Activated CD4-positive, alpha-beta T cell treated with anti-CD3 and anti-CD28 coated beads, Interleukin-2, amount 10 ng/mL, durations not matched to agents 7 days and 5 days (primary cell): ENCODE data around the gene RASGRP2. TPM values are rescaled to one million over a fixed set of nuclear protein-coding genes. Genes with fewer than 3 reads are reported as not detected.
A peak's percentile ranks its signal among the peaks of the same experiment; 100 is the strongest.

Source experiments
- CTCF ChIA-PET: fragments of 350-600 bp; sonication (Branson Sonifier 250); formaldehyde crosslinking; loops from one replicate; lab custom pipeline; 2021; ENCODE audit warnings: antibody characterized with exemption; lab: Charles Lee
- POLR2A ChIA-PET: fragments of 350-600 bp; sonication (Branson Sonifier 250); formaldehyde crosslinking; loops from one replicate; lab custom pipeline; 2021; ENCODE audit warnings: antibody characterized with exemption; lab: Charles Lee
- DNase-seq: peaks from one replicate; pipeline ENCODE4 v3.0.0-alpha.2; 2020
- H3K27ac Mint-ChIP-seq: one replicate; pipeline ENCODE4 v1.8.0; 2021; ENCODE audit warnings: mild to moderate bottlenecking, moderate library complexity, mixed read lengths
- H3K27me3 Mint-ChIP-seq: one replicate; pipeline ENCODE4 v1.8.0; 2021; ENCODE audit warnings: mixed read lengths
- H3K36me3 Mint-ChIP-seq: one replicate; pipeline ENCODE4 v1.8.0; 2021; ENCODE audit warnings: low read depth, mixed read lengths
- H3K4me1 Mint-ChIP-seq: one replicate; pipeline ENCODE4 v1.8.0; 2021; ENCODE audit warnings: mixed read lengths
- H3K4me3 Mint-ChIP-seq: one replicate; pipeline ENCODE4 v1.8.0; 2021; ENCODE audit warnings: mild to moderate bottlenecking, moderate library complexity, mixed read lengths
- H3K9me3 Mint-ChIP-seq: one replicate; pipeline ENCODE4 v1.8.0; 2021; ENCODE audit warnings: mixed read lengths
- total RNA-seq, 2 experiments: library from RNA; stranded (reverse); gene quantifications; one replicate each; pipeline ENCODE4 v1.2.3, GENCODE V29; 2021

The RASGRP2 gene
- total RNA-seq, 2 experiments from 2014 or later = 293 to 300 TPM

DNA sequence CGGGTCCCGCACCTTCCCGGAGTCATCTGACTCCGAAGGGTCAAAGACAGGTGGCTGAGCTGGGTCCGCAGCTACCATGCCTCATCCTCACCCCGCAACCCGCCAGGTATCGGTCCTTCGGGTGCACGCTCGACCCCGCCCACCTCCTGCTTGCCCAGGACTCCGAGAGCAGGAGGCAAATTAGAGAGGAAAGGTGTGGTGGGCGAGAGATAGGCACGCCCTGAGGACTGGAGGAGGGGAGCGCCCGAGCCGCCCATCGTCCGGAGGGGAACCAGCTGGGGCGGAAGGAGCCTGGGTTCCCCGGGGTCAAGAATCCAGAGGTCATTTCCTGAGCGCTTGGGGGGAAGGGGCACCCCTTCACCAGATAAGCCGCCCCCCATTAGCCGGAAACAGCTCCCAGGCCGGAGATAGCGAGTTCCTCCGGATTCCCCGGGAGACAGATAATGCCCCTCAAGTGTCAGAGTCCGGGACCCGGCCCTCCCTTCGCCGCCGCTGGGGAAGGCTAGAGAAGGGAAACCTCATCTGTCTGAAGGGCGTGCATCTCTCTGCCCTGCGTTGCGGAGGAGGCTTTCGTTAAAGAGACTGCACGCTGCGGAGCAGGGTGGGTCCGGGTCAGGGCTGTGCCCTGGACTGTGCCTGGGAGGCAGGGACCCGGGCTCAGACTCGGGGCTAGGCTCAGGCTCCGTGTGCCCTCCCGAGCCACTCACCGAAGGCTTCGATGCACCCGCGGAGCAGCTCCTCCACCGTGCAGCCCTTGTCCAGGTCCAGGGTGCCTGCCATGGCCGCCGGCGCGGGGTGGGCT lies 1.7 kb downstream of the RASGRP2 start:
- CTCF ChIA-PET = interaction anchor here (0.9 to 3.8 kb wide), 11 partner anchors 8 to 230 kb away, joined by 3 to 25 read pairs (median 5); partner anchors contain the start of genes MAJIN and SF1
- Mint-ChIP-seq H3K4me1 (peaks cover 33% of the 10 kb centered on the region), H3K27ac (peak overlapping the region; percentile 54), H3K9me3 (no peaks in the 10 kb centered on the region), H3K27me3 (no peaks in the 10 kb centered on the region), H3K36me3 (peaks cover 37% of the 10 kb centered on the region), H3K4me3 (peak overlapping the region; percentile 71)
- peak; percentile 36 for DNase-seq
- POLR2A ChIA-PET = no interaction called here

- ChIA-PET CTCF (interaction anchor here (0.7 to 3.8 kb wide), 7 partner anchors 13 to 231 kb away, joined by 3 to 25 read pairs (median 5); partner anchors contain the start of genes MAJIN and SF1), POLR2A (no interaction called here)
- Mint-ChIP-seq H3K27me3 (no peaks in the 10 kb centered on the region), H3K4me1 (peaks cover 29% of the 10 kb centered on the region), H3K9me3 (no peaks in the 10 kb centered on the region), H3K27ac (peak overlapping the region; percentile 54), H3K4me3 (peak overlapping the region; percentile 71), H3K36me3 (peaks cover 42% of the 10 kb centered on the region)
- DNase-seq = no peak
Measured at GRCh38 chr11:64741375-64742086, 2.4 kb downstream of the RASGRP2 start.

- no peak for DNase-seq
- Mint-ChIP-seq H3K4me1 (peaks cover 30% of the 10 kb centered on the region), H3K27ac (no peak overlapping the region), H3K9me3 (no peaks in the 10 kb centered on the region), H3K27me3 (no peaks in the 10 kb centered on the region), H3K36me3 (peaks cover 52% of the 10 kb centered on the region), H3K4me3 (no peak overlapping the region)
- ChIA-PET POLR2A (no interaction called here), CTCF (interaction anchor here (0.5 to 1.2 kb wide), 4 partner anchors 18 to 527 kb away, joined by 3 read pairs; partner anchors contain the start of genes ARL2 and SF1)
Measured at GRCh38 chr11:64739871-64740270, 4.1 kb downstream of the RASGRP2 start.

- H3K4me1 Mint-ChIP-seq = peaks cover 33% of the 10 kb centered on the region
- H3K27me3 Mint-ChIP-seq = no peaks in the 10 kb centered on the region
- ChIA-PET POLR2A (interaction anchor here (0.7 kb wide), 1 partner anchor 299 kb away, joined by 3 read pairs; no protein-coding TSS in a partner anchor), CTCF (interaction anchor here (0.6 to 1.5 kb wide), 3 partner anchors 10 to 76 kb away, joined by 3 read pairs; no protein-coding TSS in a partner anchor)
- no peak for DNase-seq
- H3K4me3 Mint-ChIP-seq = no peak overlapping the region
- no peaks in the 10 kb centered on the region for H3K9me3 Mint-ChIP-seq
- H3K27ac Mint-ChIP-seq = no peak overlapping the region
- H3K36me3 Mint-ChIP-seq = peaks cover 61% of the 10 kb centered on the region
Measured at GRCh38 chr11:64736654-64737053, 7.3 kb downstream of the RASGRP2 start.

DNA sequence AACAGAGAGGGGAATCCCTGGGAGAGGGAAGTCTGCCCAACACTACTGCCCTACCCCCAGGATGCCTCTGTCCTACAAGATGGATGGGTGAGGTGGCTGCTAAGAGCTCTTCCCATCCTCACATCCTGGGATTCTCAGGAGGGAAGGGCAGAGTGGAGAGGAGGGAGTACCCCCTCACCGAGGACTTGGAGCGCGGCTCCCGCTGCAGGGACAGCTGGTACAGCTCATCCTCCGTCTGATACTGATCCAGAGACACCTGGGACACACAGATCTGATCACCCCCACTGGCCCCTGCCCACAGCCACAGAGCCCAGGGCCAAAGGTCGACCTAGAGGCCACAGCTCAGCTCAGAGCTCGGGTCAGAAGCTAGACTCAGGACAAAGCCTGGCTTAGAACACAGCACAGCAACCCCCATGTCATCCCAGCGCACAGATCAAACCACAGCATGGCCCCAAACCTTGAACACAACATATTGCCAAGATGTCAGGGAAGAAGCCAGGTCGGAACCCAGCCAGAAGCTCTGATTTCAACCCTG lies 8.2 kb downstream of the RASGRP2 start:
- Mint-ChIP-seq H3K27ac (no peak overlapping the region), H3K36me3 (peaks cover 60% of the 10 kb centered on the region), H3K9me3 (no peaks in the 10 kb centered on the region), H3K27me3 (no peaks in the 10 kb centered on the region), H3K4me1 (peaks cover 25% of the 10 kb centered on the region), H3K4me3 (no peak overlapping the region)
- DNase-seq = no peak
- POLR2A ChIA-PET = interaction anchor here (0.7 kb wide), 1 partner anchor 299 kb away, joined by 3 read pairs; no protein-coding TSS in a partner anchor
- CTCF ChIA-PET = interaction anchor here (1.1 to 2.1 kb wide), 3 partner anchors 9 to 77 kb away, joined by 3 to 8 read pairs (median 3); no protein-coding TSS in a partner anchor

GRCh38 chr11:64734811-64735724 lies 8.9 kb downstream of the RASGRP2 start:
- no peak for DNase-seq
- no peaks in the 10 kb centered on the region for H3K9me3 Mint-ChIP-seq
- H3K27ac Mint-ChIP-seq = no peak overlapping the region
- no peaks in the 10 kb centered on the region for H3K27me3 Mint-ChIP-seq
- peaks cover 61% of the 10 kb centered on the region for H3K36me3 Mint-ChIP-seq
- CTCF ChIA-PET = interaction anchor here (0.6 to 2.4 kb wide), 4 partner anchors 8 to 1835 kb away, joined by 3 to 9 read pairs (median 6); partner anchors contain the start of gene RASGRP2
- POLR2A ChIA-PET = no interaction called here
- peaks cover 18% of the 10 kb centered on the region for H3K4me1 Mint-ChIP-seq
- no peak overlapping the region for H3K4me3 Mint-ChIP-seq

DNA sequence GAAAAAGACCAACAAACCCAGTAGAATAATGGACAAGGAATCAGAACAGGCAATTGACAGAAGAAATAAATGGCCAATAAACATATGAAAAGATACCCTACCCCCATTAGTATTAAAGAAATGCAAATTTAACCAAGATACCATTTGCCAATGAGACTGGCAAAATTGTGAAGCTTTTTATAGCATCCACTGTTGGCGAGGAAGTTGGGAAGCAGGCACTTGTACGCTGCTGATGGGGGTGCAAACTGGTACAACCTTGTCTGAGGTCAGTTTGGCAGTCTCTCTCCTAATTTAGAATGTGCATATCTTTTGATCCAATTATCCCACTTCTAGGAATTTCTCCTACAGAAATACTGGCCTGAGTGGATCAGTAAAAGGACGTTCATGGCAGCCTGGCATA lies 12.3 kb downstream of the RASGRP2 start:
- Mint-ChIP-seq H3K9me3 (no peaks in the 10 kb centered on the region), H3K27me3 (no peaks in the 10 kb centered on the region), H3K27ac (no peak overlapping the region), H3K4me1 (peaks cover 15% of the 10 kb centered on the region), H3K36me3 (peaks cover 61% of the 10 kb centered on the region), H3K4me3 (no peak overlapping the region)
- ChIA-PET POLR2A (no interaction called here), CTCF (no interaction called here)
- DNase-seq = no peak

DNA sequence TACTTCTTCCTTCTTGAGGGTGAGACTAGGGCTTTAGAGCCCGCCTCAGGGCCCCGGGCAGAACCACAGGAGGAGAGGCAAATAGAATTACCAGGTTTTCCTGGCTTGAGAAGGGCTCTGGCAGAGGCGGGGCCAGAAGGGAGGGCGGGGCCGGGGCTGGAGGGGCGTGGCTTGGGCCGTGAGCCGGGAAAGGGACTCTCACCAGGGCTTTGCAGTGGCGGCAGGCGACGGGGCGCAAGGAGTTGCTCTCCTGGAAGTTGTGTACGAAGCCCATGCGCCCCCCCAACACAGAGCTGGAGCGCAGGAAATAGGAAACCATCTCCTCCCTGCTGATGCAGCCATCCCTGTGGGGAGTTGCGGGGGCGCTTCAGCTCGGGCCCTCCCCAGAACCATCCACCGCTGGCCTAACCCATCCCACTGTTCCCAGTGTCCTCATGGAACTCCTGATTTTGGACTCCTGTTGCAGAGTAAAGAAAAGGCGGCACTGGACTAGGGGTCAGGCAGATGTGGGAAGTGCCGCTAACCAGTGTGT lies 14.0 kb downstream of the RASGRP2 start:
- ChIA-PET CTCF (interaction anchor here (0.8 kb wide), 1 partner anchor 41 kb away, joined by 3 read pairs; no protein-coding TSS in a partner anchor), POLR2A (no interaction called here)
- peaks cover 51% of the 10 kb centered on the region for H3K36me3 Mint-ChIP-seq
- H3K4me3 Mint-ChIP-seq = no peak overlapping the region
- no peaks in the 10 kb centered on the region for H3K27me3 Mint-ChIP-seq
- DNase-seq = no peak
- H3K4me1 Mint-ChIP-seq = peaks cover 13% of the 10 kb centered on the region
- H3K27ac Mint-ChIP-seq = no peak overlapping the region
- no peaks in the 10 kb centered on the region for H3K9me3 Mint-ChIP-seq

DNA sequence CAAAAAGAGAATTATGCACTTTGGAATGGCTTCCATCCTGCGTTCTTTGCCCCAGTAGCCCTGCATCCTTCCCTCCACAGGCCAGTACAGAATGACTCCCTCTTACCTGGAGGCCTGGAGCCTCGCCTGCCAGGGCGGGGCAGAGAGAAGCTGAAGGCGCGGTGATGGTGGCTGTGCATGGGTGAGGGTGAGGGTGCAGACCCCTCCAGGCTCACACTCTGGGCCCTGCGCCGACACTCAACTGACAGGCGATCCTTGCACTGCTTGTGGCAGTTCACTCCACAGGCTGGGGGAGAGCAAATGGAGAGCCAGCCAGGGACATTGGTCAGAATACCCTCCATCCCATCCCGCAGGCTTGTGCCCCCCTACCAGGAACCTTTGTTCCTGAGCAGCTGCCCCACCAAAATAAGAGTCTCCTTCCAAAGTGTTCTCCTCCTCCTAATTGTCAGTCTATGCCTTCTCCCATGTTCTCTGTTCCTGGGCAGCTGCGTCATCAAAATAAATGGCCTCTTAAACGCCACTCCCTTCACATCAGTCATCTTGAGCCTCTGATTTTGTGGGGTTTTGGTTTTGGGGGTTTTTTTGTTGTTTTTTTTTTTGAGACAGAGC lies 15.1 kb downstream of the RASGRP2 start:
- ChIA-PET POLR2A (interaction anchor here (0.6 kb wide), 1 partner anchor 413 kb away, joined by 5 read pairs; no protein-coding TSS in a partner anchor), CTCF (no interaction called here)
- no peaks in the 10 kb centered on the region for H3K27me3 Mint-ChIP-seq
- peaks cover 46% of the 10 kb centered on the region for H3K36me3 Mint-ChIP-seq
- H3K4me1 Mint-ChIP-seq = peaks cover 16% of the 10 kb centered on the region
- no peak overlapping the region for H3K4me3 Mint-ChIP-seq
- H3K9me3 Mint-ChIP-seq = no peaks in the 10 kb centered on the region
- no peak overlapping the region for H3K27ac Mint-ChIP-seq
- no peak for DNase-seq

DNA sequence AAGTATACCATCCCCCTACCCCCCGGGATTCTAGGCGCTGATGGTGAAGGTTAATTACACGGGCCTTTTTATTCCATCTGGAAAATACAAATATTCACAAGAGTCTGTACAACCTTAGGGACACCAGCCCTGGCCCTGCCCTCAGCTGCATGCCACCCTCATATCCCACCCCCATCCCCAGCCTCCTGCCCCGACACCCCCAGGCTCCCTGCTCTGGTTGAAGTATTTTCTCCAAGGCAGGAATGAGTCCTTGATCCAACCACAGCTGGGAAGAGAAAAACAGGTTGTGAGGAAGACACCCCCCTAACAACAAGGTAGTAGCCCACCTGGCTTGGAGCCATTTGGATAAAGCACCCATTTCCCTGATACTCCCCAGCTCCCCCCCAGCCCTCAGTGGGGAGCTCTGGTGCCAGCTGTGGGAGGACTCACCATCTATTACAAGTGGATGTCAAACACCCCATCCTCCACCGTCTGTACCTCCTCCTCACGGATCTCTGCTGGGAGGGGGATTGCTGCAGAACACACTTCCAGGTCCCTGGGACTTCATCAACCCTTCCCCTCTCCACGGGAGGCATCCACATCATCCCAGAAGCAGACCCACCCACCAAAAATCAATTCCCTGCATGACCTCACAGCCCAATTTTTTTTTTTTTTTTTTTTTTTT lies 16.9 kb downstream of the RASGRP2 start:
- Mint-ChIP-seq H3K4me1 (peaks cover 15% of the 10 kb centered on the region), H3K9me3 (no peaks in the 10 kb centered on the region), H3K27me3 (peaks cover 5% of the 10 kb centered on the region), H3K4me3 (no peak overlapping the region), H3K27ac (no peak overlapping the region), H3K36me3 (peaks cover 38% of the 10 kb centered on the region)
- no peak for DNase-seq
- ChIA-PET POLR2A (no interaction called here), CTCF (interaction anchor here (0.7 to 1.5 kb wide), 3 partner anchors 9 to 38 kb away, joined by 3 to 4 read pairs (median 3); no protein-coding TSS in a partner anchor)

GRCh38 chr11:64726211-64726641 lies 17.7 kb downstream of the RASGRP2 start:
- H3K36me3 Mint-ChIP-seq = peaks cover 32% of the 10 kb centered on the region
- DNase-seq = no peak
- no peak overlapping the region for H3K4me3 Mint-ChIP-seq
- H3K4me1 Mint-ChIP-seq = peaks cover 15% of the 10 kb centered on the region
- CTCF ChIA-PET = no interaction called here
- no peak overlapping the region for H3K27ac Mint-ChIP-seq
- peaks cover 7% of the 10 kb centered on the region for H3K27me3 Mint-ChIP-seq
- no peaks in the 10 kb centered on the region for H3K9me3 Mint-ChIP-seq
- POLR2A ChIA-PET = no interaction called here
